ENCODE data around the gene SRD5A1. TPM values are rescaled to one million over a fixed set of nuclear protein-coding genes. Genes with fewer than 3 reads are reported as not detected.

Gene SRD5A1
- total RNA-seq, 1 experiment from 2014 or later, result 19.5 TPM

DNA sequence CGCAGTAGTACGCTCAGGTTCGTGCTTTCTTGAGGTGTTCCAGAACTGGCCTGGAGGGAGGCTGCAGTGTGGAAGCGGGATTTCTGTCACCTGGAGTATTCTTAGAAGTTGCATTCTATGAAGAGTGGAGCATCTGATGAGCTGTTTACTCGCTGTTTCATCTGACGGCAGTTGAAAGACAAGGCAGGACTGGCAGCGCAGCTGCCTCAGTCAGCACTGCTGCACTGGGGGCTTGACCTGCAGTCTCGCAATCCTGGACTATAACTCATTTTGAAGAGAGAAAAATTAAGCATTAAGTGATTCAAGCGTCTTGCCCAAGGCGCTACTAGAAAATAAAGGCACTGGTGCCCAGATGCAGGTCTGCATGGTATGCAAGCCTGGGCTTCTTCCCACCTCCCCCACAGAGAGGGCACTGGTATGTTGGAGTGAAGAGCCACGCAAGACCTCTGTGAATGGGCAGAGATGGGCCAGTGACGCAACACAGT is 90.6 kb downstream of the SRD5A1 start:
- H3K9me2 ChIP-seq (replicated peaks; ENCODE audit: insufficient read depth, low read length), result no peaks in the 10 kb centered on the region
- H3K4me3 ChIP-seq (ENCODE audit: low read length), result no peak overlapping the region
- DNase-seq, result no peak
- H3K4me1 ChIP-seq (ENCODE audit: low read length), result peaks cover 85% of the 10 kb centered on the region
- no peaks in the 10 kb centered on the region for H3K27me3 ChIP-seq (ENCODE audit: low read length)
- no peak overlapping the region for H2AFZ ChIP-seq (ENCODE audit: low read length)
- H3K79me2 ChIP-seq (ENCODE audit: low read length), result peaks cover 97% of the 10 kb centered on the region
- no peak overlapping the region for H3K4me2 ChIP-seq (ENCODE audit: low read depth, low read length, poor library complexity, severe bottlenecking)
- no peak overlapping the region for H3K27ac ChIP-seq (ENCODE audit: low read length)
- H3K9me3 ChIP-seq (ENCODE audit: low read length), result no peaks in the 10 kb centered on the region
- H3K9ac ChIP-seq (ENCODE audit: low read length), result no peak overlapping the region
- H4K20me1 ChIP-seq (ENCODE audit: insufficient read depth, low read depth, low read length), result peaks cover 28% of the 10 kb centered on the region; the same call in 1 of the 2 replicates
- no peaks in the 10 kb centered on the region for H3K36me3 ChIP-seq (ENCODE audit: insufficient read depth, low read length)

Other genes with a start within 250 kb of the SRD5A1 start
- not detected in 2 replicates for gene UBE2QL1, start 184.6 kb upstream of the SRD5A1 start, total RNA-seq (2014; rRNA removed; shearing (Covaris generic); ENCODE audit: low replicate concordance)
- gene NSUN2, start 396 bp upstream of the SRD5A1 start, total RNA-seq (2014; rRNA removed; shearing (Covaris generic); ENCODE audit: low replicate concordance), result 64.2 and 69.1 TPM in 2 replicates
- gene TENT4A, start 80.0 kb downstream of the SRD5A1 start, total RNA-seq (2014; rRNA removed; shearing (Covaris generic); ENCODE audit: low replicate concordance), result 38.1 and 45.3 TPM in 2 replicates